AG10803 (cell line): ENCODE results near the gene EPHB1.

Source experiments
- DNase-seq: peaks from one replicate; pipeline ENCODE4 v3.0.0; 2010; ENCODE audit warnings: low read depth
- H3K4me3 ChIP-seq: 2 replicates; pipeline ENCODE4 v1.5.1; 2011; ENCODE audit warnings: mild to moderate bottlenecking, low read length, control low read depth
- CTCF ChIP-seq: conservative IDR thresholded peaks from 2 replicates; pipeline ENCODE4 v1.5.1; 2011; ENCODE audit warnings: mild to moderate bottlenecking, low read length, control low read depth, inconsistent platforms

EPHB1 gene

GRCh38 chr3:134985864-134986715 is 191.0 kb downstream of the EPHB1 start:
- DNase-seq, result peak; percentile 48
- no peak for TF ChIP-seq CTCF
- H3K4me3 ChIP-seq, result no peak overlapping the region

GRCh38 chr3:134988666-134989065 is 193.6 kb downstream of the EPHB1 start:
- TF ChIP-seq CTCF, result no peak
- DNase-seq, result no peak
- H3K4me3 ChIP-seq, result no peak overlapping the region

DNA sequence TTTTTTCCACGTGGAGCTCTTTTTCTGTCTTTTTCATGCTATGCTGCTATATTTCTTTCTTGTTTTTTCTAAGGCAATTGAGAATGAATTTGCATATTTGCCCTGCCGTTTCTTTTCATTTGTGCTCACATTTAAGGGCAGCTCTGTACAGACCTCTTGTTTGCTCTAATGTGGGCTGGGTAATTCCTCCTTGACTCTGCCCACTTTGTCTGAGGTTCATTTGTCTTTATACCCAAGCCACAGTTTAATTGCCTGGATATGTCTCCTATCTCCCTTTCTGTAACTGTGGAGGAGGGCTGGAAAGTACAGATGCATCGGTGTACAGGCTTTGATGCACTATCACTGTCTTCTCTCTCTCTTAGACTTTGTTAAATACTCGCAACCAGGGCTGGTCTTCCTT is 195.9 kb downstream of the EPHB1 start:
- H3K4me3 ChIP-seq, result no peak overlapping the region
- DNase-seq, result no peak
- TF ChIP-seq CTCF, result no peak

- no peak for DNase-seq
- TF ChIP-seq CTCF, result no peak
- H3K4me3 ChIP-seq, result no peak overlapping the region
These were observed 196.5 kb downstream of the EPHB1 start for GRCh38 chr3:134991472-134992010.

GRCh38 chr3:134992180-134992579 is 197.1 kb downstream of the EPHB1 start:
- no peak overlapping the region for H3K4me3 ChIP-seq
- no peak for TF ChIP-seq CTCF
- no peak for DNase-seq

DNA sequence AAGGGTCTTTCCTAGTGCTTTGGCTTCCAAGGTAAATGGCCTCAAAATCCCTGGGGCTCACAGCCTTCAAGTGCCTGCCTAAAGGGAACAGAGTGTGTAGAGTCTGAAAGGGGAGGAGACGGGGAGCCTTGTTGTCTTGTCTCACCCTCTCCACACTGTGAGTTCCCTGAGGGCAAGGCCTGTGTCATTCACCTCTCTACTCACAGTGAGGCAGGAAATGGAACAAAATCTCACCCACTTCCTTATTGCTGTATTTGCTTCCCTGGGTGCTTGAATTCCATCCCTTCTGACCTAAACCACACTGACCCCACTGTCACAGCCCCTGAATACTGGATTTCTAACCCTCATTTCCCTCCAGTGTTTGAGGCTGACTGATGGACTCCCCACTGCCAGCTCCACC is 197.5 kb downstream of the EPHB1 start:
- H3K4me3 ChIP-seq, result no peak overlapping the region
- DNase-seq, result no peak
- TF ChIP-seq CTCF, result no peak

GRCh38 chr3:134993011-134993410 is 198.0 kb downstream of the EPHB1 start:
- no peak overlapping the region for H3K4me3 ChIP-seq
- TF ChIP-seq CTCF, result no peak
- DNase-seq, result no peak
